B cell (primary cell): ENCODE data around the gene ZNF878.

Experiments
- EZH2 ChIP-seq: IDR thresholded peaks from 2 replicates; pipeline ENCODE4 v1.6.1; 2012; ENCODE audit warnings: borderline replicate concordance, low read depth, mild to moderate bottlenecking, moderate library complexity, low read length; ENCODE audit not compliant: insufficient read depth, poor library complexity, severe bottlenecking
- TF ChIP-seq, protein P1 (sequence below): fragments of 200-600 bp; IDR thresholded peaks from one replicate; pipeline ENCODE4 v1.8.0; 2022; ENCODE audit warnings: antibody characterized with exemption, mild to moderate bottlenecking

DNA sequence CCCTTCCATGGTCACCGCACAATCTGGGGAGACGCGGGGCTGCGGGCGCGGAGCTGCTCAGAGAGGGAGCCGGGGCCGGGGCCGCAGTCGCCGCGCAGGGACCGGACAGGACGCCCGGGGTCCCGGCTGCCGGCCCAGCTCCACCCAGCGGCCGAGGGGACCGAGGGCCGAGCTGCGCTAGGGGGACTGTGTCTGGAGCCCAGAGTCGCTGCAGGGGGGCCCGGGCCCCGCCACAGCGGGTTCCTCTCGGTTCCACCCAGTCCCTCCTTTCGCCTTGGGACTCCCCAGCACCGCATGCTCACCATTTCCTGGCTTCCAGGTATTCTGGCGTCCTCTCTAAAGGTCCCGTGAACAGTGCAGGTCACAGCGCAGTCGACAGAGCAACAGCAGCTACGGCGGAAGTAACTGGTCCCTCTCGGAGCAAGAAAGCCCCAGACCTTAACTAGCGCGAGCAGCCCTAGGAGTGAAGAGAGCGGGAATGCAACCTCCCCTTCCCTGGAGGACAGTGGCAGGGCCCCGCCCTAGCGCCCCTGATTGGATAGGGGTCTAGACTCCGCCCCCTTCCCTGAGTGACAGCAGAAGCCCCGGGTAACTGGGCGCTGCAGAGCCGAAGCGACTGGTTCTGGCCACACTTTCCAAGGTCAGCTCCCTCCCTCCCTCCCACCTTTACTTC is at the start of gene ZNF878:
- TF ChIP-seq, protein P1, sequence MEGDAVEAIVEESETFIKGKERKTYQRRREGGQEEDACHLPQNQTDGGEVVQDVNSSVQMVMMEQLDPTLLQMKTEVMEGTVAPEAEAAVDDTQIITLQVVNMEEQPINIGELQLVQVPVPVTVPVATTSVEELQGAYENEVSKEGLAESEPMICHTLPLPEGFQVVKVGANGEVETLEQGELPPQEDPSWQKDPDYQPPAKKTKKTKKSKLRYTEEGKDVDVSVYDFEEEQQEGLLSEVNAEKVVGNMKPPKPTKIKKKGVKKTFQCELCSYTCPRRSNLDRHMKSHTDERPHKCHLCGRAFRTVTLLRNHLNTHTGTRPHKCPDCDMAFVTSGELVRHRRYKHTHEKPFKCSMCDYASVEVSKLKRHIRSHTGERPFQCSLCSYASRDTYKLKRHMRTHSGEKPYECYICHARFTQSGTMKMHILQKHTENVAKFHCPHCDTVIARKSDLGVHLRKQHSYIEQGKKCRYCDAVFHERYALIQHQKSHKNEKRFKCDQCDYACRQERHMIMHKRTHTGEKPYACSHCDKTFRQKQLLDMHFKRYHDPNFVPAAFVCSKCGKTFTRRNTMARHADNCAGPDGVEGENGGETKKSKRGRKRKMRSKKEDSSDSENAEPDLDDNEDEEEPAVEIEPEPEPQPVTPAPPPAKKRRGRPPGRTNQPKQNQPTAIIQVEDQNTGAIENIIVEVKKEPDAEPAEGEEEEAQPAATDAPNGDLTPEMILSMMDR = no peak
- TF ChIP-seq EZH2 = no peak
